Epithelial cell of esophagus (primary cell): ENCODE measurements around the gene LRRC17.
"Not testable (repeated sequence)": the region's sequence is repeated elsewhere in the genome, so short reads cannot be mapped to it uniquely, and the experiment has no call there.

Experiments
- DNase-seq: peaks from one replicate; pipeline ENCODE4 v3.0.0; 2010; ENCODE audit warnings: low read depth
- H3K4me3 ChIP-seq: 2 replicates; pipeline ENCODE4 v1.5.1; 2011; ENCODE audit warnings: mild to moderate bottlenecking, low read length, control low read depth
- TF ChIP-seq, protein P1 (sequence below): IDR thresholded peaks from 2 replicates; pipeline ENCODE4 v1.5.1; 2011; ENCODE audit warnings: low read depth, mild to moderate bottlenecking, low read length, control low read depth, inconsistent platforms; ENCODE audit not compliant: insufficient read depth; ENCODE audit errors: missing control alignments

LRRC17 gene

DNA sequence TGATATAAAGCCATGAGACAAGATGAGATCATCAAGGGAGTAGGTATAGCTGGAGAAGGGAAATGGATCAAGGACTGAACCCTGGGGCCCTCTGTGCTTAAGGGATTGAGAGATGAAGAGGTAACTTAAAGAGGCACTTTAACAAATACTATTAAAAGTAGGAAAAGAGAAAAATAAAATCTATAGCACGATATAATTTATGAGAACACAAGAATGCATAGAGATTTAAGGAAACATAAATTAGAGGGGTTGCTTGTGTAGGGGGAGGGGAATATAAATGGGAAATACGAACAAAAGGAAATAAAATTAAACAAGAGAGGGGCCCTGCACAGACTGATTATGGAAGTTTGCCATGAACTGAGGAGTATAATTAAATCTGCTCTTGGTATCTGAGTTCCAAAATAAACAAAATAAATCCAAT, 15.6 kb upstream of the LRRC17 start:
- TF ChIP-seq, protein P1, sequence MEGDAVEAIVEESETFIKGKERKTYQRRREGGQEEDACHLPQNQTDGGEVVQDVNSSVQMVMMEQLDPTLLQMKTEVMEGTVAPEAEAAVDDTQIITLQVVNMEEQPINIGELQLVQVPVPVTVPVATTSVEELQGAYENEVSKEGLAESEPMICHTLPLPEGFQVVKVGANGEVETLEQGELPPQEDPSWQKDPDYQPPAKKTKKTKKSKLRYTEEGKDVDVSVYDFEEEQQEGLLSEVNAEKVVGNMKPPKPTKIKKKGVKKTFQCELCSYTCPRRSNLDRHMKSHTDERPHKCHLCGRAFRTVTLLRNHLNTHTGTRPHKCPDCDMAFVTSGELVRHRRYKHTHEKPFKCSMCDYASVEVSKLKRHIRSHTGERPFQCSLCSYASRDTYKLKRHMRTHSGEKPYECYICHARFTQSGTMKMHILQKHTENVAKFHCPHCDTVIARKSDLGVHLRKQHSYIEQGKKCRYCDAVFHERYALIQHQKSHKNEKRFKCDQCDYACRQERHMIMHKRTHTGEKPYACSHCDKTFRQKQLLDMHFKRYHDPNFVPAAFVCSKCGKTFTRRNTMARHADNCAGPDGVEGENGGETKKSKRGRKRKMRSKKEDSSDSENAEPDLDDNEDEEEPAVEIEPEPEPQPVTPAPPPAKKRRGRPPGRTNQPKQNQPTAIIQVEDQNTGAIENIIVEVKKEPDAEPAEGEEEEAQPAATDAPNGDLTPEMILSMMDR: no peak
- peak; percentile 57 for DNase-seq
- no peak overlapping the region for H3K4me3 ChIP-seq

DNA sequence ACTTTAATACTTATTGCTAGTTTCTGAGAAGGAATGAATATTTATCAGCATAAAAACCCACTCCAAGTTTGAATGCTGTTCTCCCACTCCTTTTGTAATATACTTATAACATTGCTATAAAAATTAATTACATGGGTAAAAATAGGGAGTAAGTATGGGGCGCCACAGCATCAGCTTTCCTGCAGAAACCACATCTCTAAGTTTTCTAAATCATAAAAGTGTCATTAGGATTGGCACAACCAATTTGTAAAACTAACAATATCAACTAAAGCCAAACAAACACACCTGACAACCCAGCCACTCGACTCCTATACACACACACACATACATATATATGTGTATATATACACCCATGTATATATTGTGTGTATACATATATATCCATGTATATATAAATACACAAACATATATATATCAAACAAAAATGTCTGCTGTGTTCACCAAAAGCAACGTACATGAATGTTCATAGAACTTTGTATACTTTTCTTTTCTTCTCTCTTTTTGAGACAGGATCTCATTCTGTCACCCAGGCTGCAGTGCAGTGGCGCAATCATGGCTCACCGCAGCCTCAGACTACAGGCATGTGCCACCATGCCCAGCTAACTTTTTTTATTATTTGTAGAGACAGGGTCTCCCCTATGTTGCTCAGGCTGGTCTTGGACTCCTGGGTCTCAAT, 14.8 kb upstream of the LRRC17 start:
- no peak overlapping the region for H3K4me3 ChIP-seq
- peak; percentile 50 for DNase-seq
- TF ChIP-seq, protein P1: no peak

DNA sequence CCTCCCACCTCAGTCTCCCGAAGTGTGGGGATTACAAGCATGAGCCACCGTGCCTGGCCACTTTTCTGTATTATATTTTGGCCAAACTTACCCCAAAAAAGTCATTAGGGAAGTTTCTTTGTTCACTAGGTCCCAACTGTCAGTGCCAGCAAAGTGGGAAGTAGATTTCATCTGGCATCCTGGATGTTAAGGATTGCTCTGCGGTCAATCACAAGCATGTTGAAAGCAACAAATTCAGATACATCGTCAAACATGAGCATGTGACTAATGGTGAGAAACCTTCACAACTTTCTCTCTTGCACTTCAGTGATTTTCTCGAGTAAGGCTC, 14.3 kb upstream of the LRRC17 start:
- TF ChIP-seq, protein P1: no peak

DNA sequence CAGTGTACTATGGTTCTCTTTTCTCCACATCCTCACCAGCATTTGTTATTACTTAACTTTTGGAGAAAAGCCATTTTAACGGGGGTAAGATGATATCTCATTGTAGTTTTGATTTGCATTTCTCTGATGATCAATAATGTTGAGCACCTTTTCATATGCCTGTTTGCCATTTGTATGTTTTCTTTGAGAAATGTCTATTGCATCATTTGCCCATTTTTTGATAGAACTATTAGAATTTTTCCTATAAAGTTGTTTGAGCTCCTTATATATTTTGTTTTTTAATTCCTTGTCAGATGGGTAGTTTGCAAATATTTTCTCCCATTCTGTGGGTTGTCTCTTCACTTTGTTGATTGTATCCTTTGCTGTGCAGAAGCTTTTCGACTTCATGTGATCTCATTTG, 10.7 kb upstream of the LRRC17 start:
- not testable (repeated sequence) for DNase-seq, H3K4me3 ChIP-seq

More for the DNA sequence above, 14.3 kb upstream of the LRRC17 start:
- no peak overlapping the region for H3K4me3 ChIP-seq
- DNase-seq: no peak

DNA sequence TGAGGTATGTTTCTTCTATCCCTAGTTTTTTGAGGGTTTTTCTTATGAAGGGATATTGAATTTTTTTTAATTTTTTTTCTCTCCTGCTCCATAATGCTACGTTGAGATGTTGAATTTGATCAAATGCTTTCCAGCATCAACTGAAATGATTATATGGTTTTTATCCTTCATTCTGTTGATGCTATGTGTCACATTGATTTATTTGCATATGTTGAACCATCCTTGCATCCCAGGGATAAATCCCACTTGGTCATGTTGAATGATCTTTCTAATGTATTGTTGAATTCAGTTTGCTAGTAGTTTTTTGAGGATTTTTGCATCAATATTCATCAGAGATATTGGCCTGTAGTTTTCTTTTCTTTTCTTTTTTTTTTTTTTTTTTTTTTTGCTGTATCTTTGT, 9.2 kb upstream of the LRRC17 start:
- H3K4me3 ChIP-seq, DNase-seq: not testable (repeated sequence)

DNA sequence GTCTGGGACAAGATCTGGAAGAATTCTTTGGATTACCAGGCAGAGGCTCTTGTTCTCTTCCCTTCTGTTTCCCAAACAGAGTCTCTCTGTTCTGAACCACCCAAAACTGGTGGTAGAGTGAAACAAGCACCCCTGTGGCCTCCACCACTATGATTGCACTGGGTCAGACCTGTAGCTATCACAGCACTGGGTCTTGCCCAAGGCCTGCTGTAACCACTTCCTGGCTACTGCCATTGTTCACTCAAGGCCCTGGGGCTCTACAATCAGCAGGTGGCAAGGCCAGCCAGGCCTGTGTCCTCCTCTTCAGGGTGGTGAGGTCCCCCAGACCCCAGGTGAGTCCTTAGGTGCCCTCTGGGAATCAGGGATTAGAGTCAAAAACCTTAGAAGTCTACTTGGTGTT, 4.1 kb upstream of the LRRC17 start:
- no peak for DNase-seq
- TF ChIP-seq, protein P1: no peak
- no peak overlapping the region for H3K4me3 ChIP-seq

DNA sequence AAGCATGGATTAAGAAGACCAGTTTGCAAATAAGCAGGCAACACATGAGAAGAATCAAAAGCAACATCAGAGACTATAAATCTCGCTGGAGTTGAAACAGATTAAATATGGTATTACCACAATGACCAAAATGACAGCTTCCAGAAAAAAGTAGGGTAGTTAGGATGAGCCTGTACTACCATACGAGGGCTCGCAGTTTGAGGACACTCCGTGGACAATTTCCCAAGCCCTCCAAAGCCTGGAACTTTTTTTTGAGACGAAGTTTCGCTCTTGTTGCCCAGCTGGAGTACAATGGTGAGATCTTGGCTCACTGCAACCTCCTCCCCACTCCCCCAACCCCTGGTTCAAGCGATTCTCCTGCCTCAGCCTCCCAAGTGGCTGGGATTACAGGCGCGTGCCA, 1.0 kb downstream of the LRRC17 start:
- no peak overlapping the region for H3K4me3 ChIP-seq
- DNase-seq: no peak
- TF ChIP-seq, protein P1: no peak

DNA sequence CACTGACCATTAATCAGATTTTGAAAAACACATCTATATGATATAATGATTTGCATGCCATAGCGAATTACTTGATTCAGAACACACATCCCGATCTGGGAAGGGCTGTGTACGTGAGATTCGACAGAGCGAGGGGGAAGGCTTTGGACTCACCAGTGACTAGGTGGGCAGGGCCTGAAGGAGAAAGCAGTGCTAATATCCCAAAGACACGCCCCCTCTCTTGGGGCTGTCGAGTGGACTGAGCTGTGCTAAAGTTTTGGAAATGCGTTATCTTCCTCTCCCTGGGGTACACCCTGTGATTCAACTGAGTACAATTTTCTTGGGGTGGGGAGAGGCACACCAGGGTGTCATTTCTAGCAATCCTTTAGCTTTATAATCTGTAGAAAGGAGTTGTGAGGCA, 1.8 kb downstream of the LRRC17 start:
- DNase-seq: no peak
- H3K4me3 ChIP-seq: no peak overlapping the region

More for the DNA sequence above, 1.8 kb downstream of the LRRC17 start:
- TF ChIP-seq, protein P1: no peak
